Dendritic cell treated with granulocyte-macrophage colony-stimulating factor and Interleukin-4, amounts not matched to agents 40 ng/mL and 50 ng/mL, for 4 days (primary cell): ENCODE data around the gene TPST2.
A peak's percentile ranks its signal among the peaks of the same experiment; 100 is the strongest.

Experiments used
- H3K27ac Mint-ChIP-seq: one replicate; pipeline ENCODE4 v1.8.0; 2022; ENCODE audit warnings: mild to moderate bottlenecking, mixed read lengths
- H3K27me3 Mint-ChIP-seq: one replicate; pipeline ENCODE4 v1.8.0; 2022; ENCODE audit warnings: mild to moderate bottlenecking, mixed read lengths
- H3K36me3 Mint-ChIP-seq: one replicate; pipeline ENCODE4 v1.8.0; 2022; ENCODE audit warnings: low read depth, mixed read lengths
- H3K4me1 Mint-ChIP-seq: one replicate; pipeline ENCODE4 v1.8.0; 2022; ENCODE audit warnings: low read depth, mixed read lengths
- H3K4me3 Mint-ChIP-seq: one replicate; pipeline ENCODE4 v1.8.0; 2022; ENCODE audit warnings: mild to moderate bottlenecking, moderate library complexity, mixed read lengths
- H3K9me3 Mint-ChIP-seq: one replicate; pipeline ENCODE4 v1.8.0; 2022; ENCODE audit warnings: mixed read lengths
- intact Hi-C: fragments of 100-400 bp; cut with micrococcal nuclease; formaldehyde crosslinking; loops from one replicate; pipeline ENCODE4 v1.15.0; 2022

The TPST2 gene

DNA sequence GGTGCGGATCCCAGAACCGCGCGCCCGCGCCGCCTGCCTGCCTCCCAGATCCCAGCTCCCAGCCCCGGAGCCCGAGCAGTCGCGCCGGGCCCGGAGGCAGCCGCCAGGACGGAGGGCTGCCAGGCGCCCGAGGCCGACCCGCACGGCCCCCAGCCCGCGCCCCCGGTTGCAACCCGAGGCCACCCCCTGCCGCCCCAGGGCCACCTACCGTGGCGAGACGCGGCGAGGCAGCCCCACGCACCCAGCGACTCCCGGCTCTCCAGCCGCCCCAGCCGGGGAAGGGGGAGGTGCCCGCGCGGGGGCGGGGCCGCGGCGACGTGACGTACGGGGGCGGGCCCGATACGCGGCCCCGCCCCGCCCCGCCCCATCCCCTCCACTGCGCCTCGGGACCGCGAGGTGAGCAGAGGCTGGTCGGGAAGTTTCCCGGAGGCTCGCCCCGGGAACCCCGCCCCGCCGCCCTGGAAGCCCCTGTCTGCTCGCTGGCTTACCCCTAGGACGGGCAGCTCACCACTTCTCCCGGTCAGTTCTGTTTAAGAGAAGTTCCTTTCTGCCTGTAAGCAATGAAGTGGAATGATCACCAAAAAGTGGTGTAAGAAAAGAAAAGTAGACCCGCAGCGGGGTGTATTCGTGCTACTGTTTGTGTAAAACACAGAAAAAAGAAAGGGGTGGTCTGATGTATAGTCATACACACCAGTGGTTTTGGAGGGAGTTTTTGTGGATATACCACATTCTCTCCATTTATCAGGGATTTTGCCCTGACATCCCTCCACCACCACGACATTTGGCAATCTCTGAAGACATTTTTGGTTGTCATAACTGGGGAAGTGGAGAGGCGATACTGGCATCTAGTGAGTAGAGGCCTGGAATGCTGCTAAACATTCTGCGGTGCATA is at the start of gene TPST2:
TSS of gene TPST2 (minus strand) at position 288 of the 892 bp plus-strand sequence. CDS start 48,502 bp downstream, outside the sequence.
- peaks cover 15% of the 10 kb centered on the region for H3K36me3 Mint-ChIP-seq
- intact Hi-C loops, result loop anchor here (1.0 to 2.0 kb wide), 2 partner anchors 17 to 47 kb away; no protein-coding TSS in a partner anchor

DNA sequence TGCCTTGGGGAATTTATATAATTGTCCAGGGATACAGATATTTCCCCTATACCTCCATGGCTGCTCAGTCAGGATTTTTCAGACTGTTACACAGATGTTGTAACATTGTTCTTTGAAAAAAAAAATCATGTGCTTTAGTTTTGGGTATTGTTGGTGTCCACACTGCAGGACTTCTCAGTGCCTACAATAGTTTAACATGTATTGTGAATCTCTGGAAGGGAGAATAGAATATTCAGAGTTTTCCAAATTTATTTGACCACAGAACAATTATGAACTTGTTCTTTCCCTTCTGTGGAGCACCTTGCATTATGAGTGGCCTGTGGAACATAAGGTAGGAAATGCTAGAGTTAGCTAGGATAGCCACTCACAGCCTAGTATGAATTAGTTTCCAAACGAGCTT is 46.4 kb upstream of the TPST2 start:
- no peak overlapping the region for H3K27ac Mint-ChIP-seq
- no peaks in the 10 kb centered on the region for H3K9me3 Mint-ChIP-seq
- H3K27me3 Mint-ChIP-seq, result peaks cover 11% of the 10 kb centered on the region
- intact Hi-C loops, result no loop called here
- H3K4me1 Mint-ChIP-seq, result peaks cover 10% of the 10 kb centered on the region
- no peaks in the 10 kb centered on the region for H3K36me3 Mint-ChIP-seq
- no peak overlapping the region for H3K4me3 Mint-ChIP-seq

More for the DNA sequence above, at the start of gene TPST2:
- Mint-ChIP-seq H3K4me1 (peaks cover 63% of the 10 kb centered on the region), H3K4me3 (peak within 1 kb of the TSS; percentile 93), H3K27ac (peak within 1 kb of the TSS; percentile 92), H3K27me3 (no peaks in the 10 kb centered on the region), H3K9me3 (no peaks in the 10 kb centered on the region)

DNA sequence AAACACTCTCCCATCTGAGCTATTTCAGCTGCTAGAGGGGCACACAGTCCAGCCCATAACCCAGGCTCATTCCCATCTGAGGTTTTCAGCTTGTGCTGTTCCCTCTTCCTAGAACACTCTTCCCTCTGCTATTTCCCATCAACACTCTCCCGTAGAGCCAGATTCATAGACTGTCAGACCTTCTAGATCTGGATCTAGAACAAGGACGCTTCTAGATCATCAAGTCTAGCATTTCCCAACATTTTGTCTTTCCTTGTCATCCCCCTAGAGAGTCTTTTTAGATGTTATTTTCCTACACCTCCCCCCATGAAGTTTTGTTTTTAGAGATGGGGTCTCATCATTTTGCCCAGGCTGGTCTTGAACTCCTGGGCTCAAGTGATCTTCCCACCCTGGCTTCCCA is 45.2 kb upstream of the TPST2 start:
- Mint-ChIP-seq H3K4me1 (peaks cover 4% of the 10 kb centered on the region), H3K4me3 (no peak overlapping the region), H3K36me3 (no peaks in the 10 kb centered on the region), H3K27me3 (peaks cover 9% of the 10 kb centered on the region), H3K27ac (no peak overlapping the region), H3K9me3 (no peaks in the 10 kb centered on the region)
- intact Hi-C loops, result no loop called here

DNA sequence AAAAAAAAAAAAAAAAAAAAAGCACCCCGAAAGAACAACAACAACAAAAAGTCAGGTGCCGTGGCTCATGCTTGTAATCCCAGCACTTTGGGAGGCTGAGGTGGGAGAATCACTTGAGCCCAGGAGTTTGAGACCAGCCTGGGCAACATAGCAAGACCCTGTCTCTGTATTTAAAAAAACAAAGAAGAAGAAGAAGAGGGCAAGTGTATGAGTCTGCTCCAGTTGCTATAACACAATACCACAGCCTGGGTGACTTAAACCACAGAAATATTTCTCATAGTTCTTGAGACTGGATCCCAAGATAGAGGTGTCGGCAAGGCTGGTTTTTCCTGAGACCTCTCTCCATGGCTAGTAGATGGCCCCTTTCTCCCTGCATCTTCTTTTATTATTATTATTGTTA is 44.3 kb upstream of the TPST2 start:
- no peak overlapping the region for H3K4me3 Mint-ChIP-seq
- intact Hi-C loops, result no loop called here
- no peaks in the 10 kb centered on the region for H3K4me1 Mint-ChIP-seq
- no peaks in the 10 kb centered on the region for H3K36me3 Mint-ChIP-seq
- H3K27me3 Mint-ChIP-seq, result peaks cover 7% of the 10 kb centered on the region
- no peak overlapping the region for H3K27ac Mint-ChIP-seq
- no peaks in the 10 kb centered on the region for H3K9me3 Mint-ChIP-seq

DNA sequence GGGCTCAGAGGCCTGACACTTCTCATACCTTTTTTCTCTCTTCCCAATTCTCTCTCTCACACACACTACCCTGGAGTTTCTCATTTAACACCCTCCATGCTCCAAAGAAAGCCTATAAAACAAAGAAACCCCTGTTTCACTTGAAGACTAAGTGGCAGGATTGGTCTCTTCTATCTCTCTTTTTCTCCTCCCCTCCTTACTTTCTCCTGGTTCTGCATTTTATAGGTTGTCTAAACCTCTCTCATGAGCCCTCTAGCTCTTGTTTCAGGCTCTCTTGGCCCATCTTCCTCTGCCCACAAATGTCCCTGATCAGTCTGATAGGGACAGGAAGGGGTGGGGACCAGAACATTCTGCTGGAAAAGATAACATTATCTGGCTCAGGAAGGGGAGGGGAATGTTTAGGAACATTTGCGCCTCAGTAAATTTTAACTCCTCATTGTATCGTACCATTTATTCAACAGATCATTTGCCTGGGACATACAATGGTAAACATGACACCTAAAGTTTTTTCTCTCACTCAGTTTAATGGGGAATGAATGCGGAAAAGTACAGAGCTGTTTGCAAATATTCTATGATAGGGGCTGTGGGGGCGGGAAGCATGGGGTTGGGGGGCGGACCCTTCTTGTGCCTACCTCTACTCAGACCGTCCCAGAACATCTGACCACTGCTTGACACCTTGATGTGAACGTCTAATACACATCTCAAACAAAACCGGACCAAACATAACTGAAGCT is 42.7 kb upstream of the TPST2 start:
- intact Hi-C loops, result no loop called here
- no peak overlapping the region for H3K27ac Mint-ChIP-seq

DNA sequence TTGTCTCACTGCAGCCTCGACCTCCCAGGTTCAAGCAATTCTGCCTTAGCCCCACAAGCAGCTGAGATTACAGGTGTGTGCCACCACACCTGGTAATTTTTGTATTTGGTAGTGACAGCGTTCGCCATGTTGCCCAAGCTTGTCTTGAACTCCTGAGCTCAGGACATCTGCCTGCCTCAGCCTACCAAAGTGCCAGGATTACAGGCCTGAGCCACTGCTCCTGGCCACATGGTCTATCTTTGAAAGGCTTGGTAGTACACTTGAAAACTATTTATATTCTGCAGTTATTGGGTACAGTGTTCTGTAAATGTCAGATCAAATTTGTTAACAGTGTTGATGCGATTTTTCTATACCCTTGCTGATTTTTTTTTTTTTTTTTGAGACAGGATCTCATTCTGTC is 41.4 kb upstream of the TPST2 start:
- no peak overlapping the region for H3K4me3 Mint-ChIP-seq
- H3K9me3 Mint-ChIP-seq, result no peaks in the 10 kb centered on the region
- no peaks in the 10 kb centered on the region for H3K36me3 Mint-ChIP-seq
- H3K4me1 Mint-ChIP-seq, result peaks cover 5% of the 10 kb centered on the region
- peaks cover 7% of the 10 kb centered on the region for H3K27me3 Mint-ChIP-seq
- intact Hi-C loops, result no loop called here
- no peak overlapping the region for H3K27ac Mint-ChIP-seq

More for the DNA sequence above, 42.7 kb upstream of the TPST2 start:
- H3K4me1 Mint-ChIP-seq, result peaks cover under 1% of the 10 kb centered on the region
- H3K4me3 Mint-ChIP-seq, result no peak overlapping the region
- no peaks in the 10 kb centered on the region for H3K9me3 Mint-ChIP-seq
- H3K27me3 Mint-ChIP-seq, result peaks cover 7% of the 10 kb centered on the region
- no peaks in the 10 kb centered on the region for H3K36me3 Mint-ChIP-seq

DNA sequence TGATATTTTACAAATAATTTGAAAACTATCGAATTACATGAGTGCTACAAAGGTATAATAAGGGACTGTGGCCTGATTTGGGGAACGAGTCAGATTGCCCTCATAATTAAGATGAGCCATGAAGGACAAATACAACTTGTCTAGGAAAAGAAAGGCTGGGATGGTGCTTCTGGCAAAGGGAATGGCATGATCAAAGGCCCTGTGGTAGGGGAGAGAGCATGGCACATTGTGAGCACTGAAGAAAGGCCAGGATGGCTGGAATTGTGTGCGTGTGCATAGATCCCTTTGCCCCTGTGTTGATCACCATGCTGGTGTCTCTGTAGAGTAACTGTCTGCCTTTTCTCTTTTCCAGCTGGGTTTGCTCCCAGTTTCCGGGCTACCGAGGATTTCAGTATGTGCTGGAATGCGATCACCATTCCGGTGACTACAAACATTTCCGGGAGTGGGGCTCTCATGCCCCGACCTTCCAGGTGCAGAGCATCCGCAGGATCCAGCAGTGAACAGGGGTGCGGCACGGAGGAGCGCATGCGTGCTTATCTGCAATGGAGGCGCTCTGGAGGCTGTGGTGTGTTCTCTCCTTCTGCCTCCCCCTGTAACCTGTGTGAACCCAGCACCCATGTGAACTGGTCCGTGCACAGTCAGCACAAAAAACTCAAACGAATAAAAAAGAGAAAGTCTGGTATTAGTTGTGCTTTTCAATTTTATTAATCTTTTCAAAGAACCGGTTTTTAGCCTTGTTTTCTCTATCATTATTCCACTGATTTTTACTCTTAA is 40.2 kb upstream of the TPST2 start:
- no peak overlapping the region for H3K4me3 Mint-ChIP-seq
- H3K27ac Mint-ChIP-seq, result no peak overlapping the region
- H3K36me3 Mint-ChIP-seq, result no peaks in the 10 kb centered on the region
- intact Hi-C loops, result no loop called here
- no peaks in the 10 kb centered on the region for H3K9me3 Mint-ChIP-seq
- peaks cover 7% of the 10 kb centered on the region for H3K27me3 Mint-ChIP-seq
- H3K4me1 Mint-ChIP-seq, result peaks cover 5% of the 10 kb centered on the region

DNA sequence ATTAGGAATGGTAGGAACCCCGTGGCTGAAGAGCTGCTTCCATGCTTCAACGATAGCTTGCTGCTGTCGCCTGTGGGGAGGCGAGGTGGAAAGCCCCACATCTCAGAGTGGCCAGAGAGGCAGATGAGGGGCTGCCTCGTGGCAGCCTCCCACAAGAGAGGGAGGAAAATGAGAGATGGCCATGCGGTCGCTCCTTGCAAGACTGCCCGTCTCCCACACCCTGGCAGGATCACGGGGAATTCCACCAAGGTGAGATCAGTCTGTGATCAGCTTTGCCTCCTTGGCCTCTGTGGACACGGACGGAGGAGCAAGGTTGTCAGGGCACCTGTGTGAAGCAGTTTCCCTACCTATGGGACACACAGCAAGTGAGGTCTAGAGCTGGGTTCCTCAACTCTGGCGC is 34.9 kb upstream of the TPST2 start:
- H3K4me3 Mint-ChIP-seq, result no peak overlapping the region
- no peak overlapping the region for H3K27ac Mint-ChIP-seq
- intact Hi-C loops, result no loop called here
- no peaks in the 10 kb centered on the region for H3K27me3 Mint-ChIP-seq
- peaks cover 7% of the 10 kb centered on the region for H3K9me3 Mint-ChIP-seq
- no peaks in the 10 kb centered on the region for H3K36me3 Mint-ChIP-seq
- peaks cover 14% of the 10 kb centered on the region for H3K4me1 Mint-ChIP-seq

DNA sequence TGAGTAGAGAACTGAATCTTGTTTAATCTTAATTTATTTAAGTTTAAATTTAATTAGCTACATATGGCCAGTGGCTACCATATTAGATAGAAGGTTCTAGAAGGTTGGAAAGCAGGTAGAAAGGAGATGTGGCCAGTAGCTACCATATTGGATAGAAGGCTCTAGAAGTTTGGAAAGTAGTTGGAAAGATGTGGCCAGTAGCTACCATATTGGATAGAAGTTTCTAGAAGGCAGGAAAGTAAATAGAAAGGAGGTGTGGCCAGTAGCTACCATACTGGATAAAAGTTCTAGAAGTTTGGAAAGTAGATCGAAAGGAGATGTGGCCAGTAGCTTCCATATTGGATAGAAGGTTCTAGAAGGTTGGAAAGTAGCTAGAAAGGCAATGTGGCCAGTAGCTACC is 34.1 kb upstream of the TPST2 start:
- no peaks in the 10 kb centered on the region for H3K36me3 Mint-ChIP-seq

DNA sequence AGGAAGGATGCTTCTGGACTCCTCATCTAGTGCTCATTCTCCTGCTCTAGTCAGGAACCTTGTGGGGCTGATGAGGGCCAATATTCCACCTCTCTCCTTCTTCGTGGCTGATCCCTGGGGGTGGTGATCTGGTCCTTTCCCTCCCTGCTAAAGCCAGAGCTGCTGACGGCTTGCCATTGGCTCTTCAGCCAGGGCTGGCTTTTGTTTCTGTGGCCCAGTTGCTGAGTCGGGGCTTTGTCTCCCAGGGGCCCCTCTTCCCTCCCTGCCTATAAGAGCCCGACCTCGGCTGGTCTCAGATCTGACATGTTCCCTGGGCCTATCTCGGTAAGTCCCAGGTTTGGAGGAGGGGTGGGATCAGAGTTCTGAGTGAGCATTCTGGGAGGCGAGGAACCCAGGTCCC is 31.7 kb upstream of the TPST2 start, which contains the start of gene CRYBA4:
TSS of gene CRYBA4 (plus strand) at position 301 of the 400 bp plus-strand sequence. CDS start 634 bp downstream, outside the sequence.
- Mint-ChIP-seq H3K4me3 (no peak within 1 kb of the TSS), H3K27ac (no peak within 1 kb of the TSS), H3K9me3 (peaks cover 7% of the 10 kb centered on the region), H3K27me3 (no peaks in the 10 kb centered on the region), H3K36me3 (no peaks in the 10 kb centered on the region), H3K4me1 (peaks cover 40% of the 10 kb centered on the region)
- intact Hi-C loops, result no loop called here

More for the DNA sequence above, 34.1 kb upstream of the TPST2 start:
- H3K9me3 Mint-ChIP-seq, result peaks cover 7% of the 10 kb centered on the region
- no peak overlapping the region for H3K4me3 Mint-ChIP-seq
- H3K4me1 Mint-ChIP-seq, result peaks cover 22% of the 10 kb centered on the region
- H3K27me3 Mint-ChIP-seq, result no peaks in the 10 kb centered on the region
- H3K27ac Mint-ChIP-seq, result no peak overlapping the region
- intact Hi-C loops, result no loop called here

DNA sequence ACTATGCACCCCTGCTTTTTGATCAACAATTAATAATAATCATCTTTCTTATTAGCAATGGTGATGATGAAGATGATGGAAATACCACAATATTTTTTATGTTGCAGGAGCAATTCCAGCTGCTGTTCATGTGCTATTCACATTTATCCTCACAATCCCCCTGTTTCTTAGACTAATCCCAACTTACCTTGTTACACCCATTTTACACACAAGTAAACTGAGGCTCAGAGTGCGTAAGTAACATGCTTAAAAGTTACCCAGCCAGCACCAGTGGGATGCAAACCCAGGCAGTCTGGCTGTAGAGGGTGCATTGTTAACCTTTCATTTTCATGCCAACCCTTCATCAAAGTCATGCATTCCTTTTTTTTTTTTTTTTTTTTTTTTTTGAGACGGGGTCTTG is 30.3 kb upstream of the TPST2 start:
- intact Hi-C loops, result no loop called here
- Mint-ChIP-seq H3K27me3 (no peaks in the 10 kb centered on the region), H3K9me3 (peaks cover 7% of the 10 kb centered on the region), H3K27ac (no peak overlapping the region), H3K36me3 (no peaks in the 10 kb centered on the region), H3K4me1 (peaks cover 54% of the 10 kb centered on the region), H3K4me3 (no peak overlapping the region)

DNA sequence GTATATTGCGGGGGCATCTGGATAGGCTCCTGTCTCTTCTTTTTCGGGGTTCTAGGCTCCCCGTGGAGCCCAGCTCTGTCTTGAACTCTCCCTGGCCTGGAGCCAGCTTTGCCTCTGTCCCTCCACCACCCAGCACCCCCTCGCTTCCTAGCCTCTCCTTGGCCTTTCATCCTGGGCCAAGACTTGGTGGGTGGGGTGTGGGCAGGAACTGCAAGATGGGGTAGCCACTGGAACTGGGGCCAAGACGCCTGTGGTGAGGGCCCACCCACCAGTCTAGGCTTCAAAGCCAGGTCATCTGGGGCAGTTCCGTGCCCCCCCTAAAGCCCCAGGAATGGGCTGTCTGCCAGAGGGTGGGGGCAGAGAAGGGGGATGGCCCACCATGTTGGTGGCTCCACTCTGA is 29.6 kb upstream of the TPST2 start:
- intact Hi-C loops, result no loop called here
- Mint-ChIP-seq H3K4me1 (peaks cover 56% of the 10 kb centered on the region), H3K27me3 (no peaks in the 10 kb centered on the region), H3K4me3 (no peak overlapping the region), H3K36me3 (no peaks in the 10 kb centered on the region), H3K27ac (peak overlapping the region; percentile 47), H3K9me3 (peaks cover 7% of the 10 kb centered on the region)

DNA sequence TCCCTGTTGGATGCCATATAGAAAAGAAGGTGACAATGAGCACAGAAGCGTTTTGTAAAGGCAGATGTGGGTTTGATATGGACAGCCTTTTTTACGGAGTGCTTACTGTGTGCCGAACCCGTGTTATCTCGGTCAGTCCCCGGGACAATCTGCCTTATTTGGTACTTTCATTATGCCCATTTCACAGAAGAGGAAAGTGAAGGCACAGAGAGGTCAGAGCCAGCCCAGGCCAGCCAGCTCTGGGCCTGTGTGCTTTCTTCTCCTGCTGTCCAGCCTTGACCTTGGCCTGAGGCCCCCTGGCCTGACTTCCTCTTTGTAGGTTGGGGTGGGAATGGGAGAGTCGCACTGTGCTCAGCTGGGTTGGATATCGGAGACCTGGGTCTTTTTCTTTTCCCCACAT is 28.5 kb upstream of the TPST2 start:
- Mint-ChIP-seq H3K4me3 (no peak overlapping the region), H3K27me3 (no peaks in the 10 kb centered on the region), H3K36me3 (no peaks in the 10 kb centered on the region), H3K9me3 (no peaks in the 10 kb centered on the region), H3K4me1 (peaks cover 56% of the 10 kb centered on the region), H3K27ac (peak overlapping the region; percentile 99)
- intact Hi-C loops, result no loop called here
